ENCODE data around the gene BTAF1. TPM values are rescaled to one million over a fixed set of nuclear protein-coding genes. Genes with fewer than 3 reads are reported as not detected.

The BTAF1 gene
- total RNA-seq = 27.4 and 37.7 TPM in 2 replicates

GRCh38 chr10:91923371-91924211 lies at the start of gene BTAF1:
Gene BTAF1 (plus strand): TSS chr10:91923770. CDS start chr10:91924077, 307 bp downstream.

DNA sequence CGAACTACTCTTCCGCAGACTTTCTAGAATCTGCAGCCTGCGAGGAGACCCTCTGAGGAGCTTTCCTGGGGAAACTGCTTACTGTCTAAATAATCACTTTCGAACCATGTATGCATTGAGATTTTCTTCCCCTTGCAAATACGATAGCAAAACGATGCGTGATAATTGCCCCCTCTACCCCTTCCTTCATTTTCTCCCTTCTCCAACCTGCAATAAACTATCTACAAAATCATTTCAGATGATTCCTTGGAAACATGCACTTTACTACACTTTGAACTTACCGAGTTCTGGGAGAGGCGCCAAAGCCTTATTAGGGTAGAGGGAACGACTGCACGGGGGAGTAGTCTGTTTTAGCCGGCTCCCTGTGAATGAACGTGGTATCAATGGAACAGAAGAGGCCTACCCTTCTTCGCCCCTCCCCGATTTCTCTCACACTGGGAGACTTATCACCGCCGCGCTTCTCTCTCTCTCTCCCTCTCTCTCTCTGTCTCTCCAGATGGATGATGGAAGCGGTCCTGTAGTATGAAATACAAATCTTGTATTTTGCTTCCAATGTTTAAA lies 14.4 kb upstream of the BTAF1 start, which contains the start of gene FGFBP3:
Gene FGFBP3 (minus strand): TSS at position 370 of the 561 bp plus-strand sequence. CDS start 517 bp downstream, outside the sequence.

Other genes starting within 250 kb of the BTAF1 start
- gene TNKS2, start 125.3 kb upstream of the BTAF1 start, total RNA-seq = 55.4 and 65.6 TPM in 2 replicates
- 0.33 and 0.43 TPM in 2 replicates for gene FGFBP3, start 14.3 kb upstream of the BTAF1 start, total RNA-seq